GM23338 (cell line): ENCODE results near the gene EEPD1. TPM values are rescaled to one million over a fixed set of nuclear protein-coding genes. Genes with fewer than 3 reads are reported as not detected.

Experiments used
- ATAC-seq: fragments of 200-7000 bp; cut with Tn5 transposase; 3 replicates; pipeline ENCODE4 v1.9.1; 2020
- DNase-seq: peaks from one replicate; pipeline ENCODE4 v3.0.0-alpha.2; 2015; ENCODE audit warnings: low spot score
- H2AFZ ChIP-seq: fragments of 200-600 bp; sonication (generic); 2 replicates; pipeline ENCODE4 v1.8.0; 2016; ENCODE audit warnings: antibody characterized with exemption, mild to moderate bottlenecking, moderate library complexity
- H3F3A ChIP-seq: fragments of 200-600 bp; sonication (generic); replicated peaks from 2 replicates; pipeline ENCODE4 v1.8.0; 2017; ENCODE audit warnings: antibody characterized with exemption, mixed run types, low read depth
- H3K27ac ChIP-seq: fragments of 200-600 bp; sonication (generic); 2 replicates; pipeline ENCODE4 v1.6.1; 2016; ENCODE audit warnings: low read depth
- H3K27me3 ChIP-seq: fragments of 200-600 bp; sonication (generic); 2 replicates; pipeline ENCODE4 v1.8.0; 2016; ENCODE audit warnings: mild to moderate bottlenecking, mixed run types, moderate library complexity; ENCODE audit not compliant: insufficient read depth
- H3K36me3 ChIP-seq: fragments of 200-600 bp; sonication (generic); 2 replicates; pipeline ENCODE4 v1.8.0; 2016; ENCODE audit warnings: mild to moderate bottlenecking; ENCODE audit not compliant: insufficient read depth
- H3K4me1 ChIP-seq: fragments of 200-600 bp; sonication (generic); 2 replicates; pipeline ENCODE4 v1.8.0; 2016; ENCODE audit warnings: mild to moderate bottlenecking, moderate library complexity; ENCODE audit not compliant: insufficient read depth
- H3K4me2 ChIP-seq: fragments of 200-600 bp; sonication (generic); 2 replicates; pipeline ENCODE4 v1.7.1; 2017; ENCODE audit warnings: mixed run types
- H3K4me3 ChIP-seq: fragments of 200-600 bp; sonication (generic); 2 replicates; pipeline ENCODE4 v1.6.1; 2016; ENCODE audit warnings: mixed run types
- H3K79me2 ChIP-seq: fragments of 200-600 bp; sonication (generic); replicated peaks from 2 replicates; pipeline ENCODE4 v1.8.0; 2017; ENCODE audit warnings: mild to moderate bottlenecking; ENCODE audit not compliant: insufficient read depth
- H3K9me2 ChIP-seq: fragments of 200-600 bp; sonication (generic); 2 replicates; pipeline ENCODE4 v1.8.0; 2017; ENCODE audit not compliant: insufficient read depth
- H4K20me1 ChIP-seq: fragments of 200-600 bp; sonication (generic); replicated peaks from 2 replicates; pipeline ENCODE4 v1.8.0; 2017; ENCODE audit warnings: mild to moderate bottlenecking; ENCODE audit not compliant: insufficient read depth
- H3K27ac Mint-ChIP-seq: 2 replicates; pipeline ENCODE4 v1.8.0; 2020; ENCODE audit warnings: inconsistent platforms, mild to moderate bottlenecking, moderate library complexity, mixed read lengths
- H3K27me3 Mint-ChIP-seq: 3 replicates; pipeline ENCODE4 v1.8.0; 2022; ENCODE audit warnings: low read depth, mild to moderate bottlenecking, moderate library complexity, mixed read lengths, inconsistent platforms; ENCODE audit not compliant: insufficient read depth, poor library complexity
- H3K36me3 Mint-ChIP-seq: 3 replicates; pipeline ENCODE4 v1.8.0; 2021; ENCODE audit warnings: low read depth, mild to moderate bottlenecking, inconsistent platforms, moderate library complexity, mixed read lengths
- H3K4me1 Mint-ChIP-seq: 3 replicates; pipeline ENCODE4 v1.8.0; 2020; ENCODE audit warnings: mild to moderate bottlenecking, inconsistent platforms, mixed read lengths
- H3K4me3 Mint-ChIP-seq: 3 replicates; pipeline ENCODE4 v1.8.0; 2021; ENCODE audit warnings: moderate library complexity, mild to moderate bottlenecking, inconsistent platforms, mixed read lengths
- H3K9me3 Mint-ChIP-seq: 3 replicates; pipeline ENCODE4 v1.8.0; 2020; ENCODE audit warnings: moderate library complexity, mild to moderate bottlenecking, inconsistent platforms, mixed read lengths
- EZH2 ChIP-seq: fragments of 200-600 bp; sonication (generic); IDR thresholded peaks from one replicate; pipeline ENCODE4 v1.8.0; 2017; ENCODE audit warnings: antibody characterized with exemption, mild to moderate bottlenecking, low read depth; ENCODE audit not compliant: unreplicated experiment
- REST ChIP-seq: IDR thresholded peaks from one replicate; pipeline ENCODE4 v1.6.1; 2018; ENCODE audit warnings: antibody characterized with exemption; ENCODE audit not compliant: unreplicated experiment
- ZNF331 ChIP-seq: fragments of 250-450 bp; sonication (Bioruptor Pico); IDR thresholded peaks from 2 replicates; pipeline ENCODE4 v1.5.0; 2020; ENCODE audit warnings: low read depth, mild to moderate bottlenecking, moderate library complexity
- polyA plus RNA-seq: library from polyadenylated mRNA; unstranded; fragments of >200 nt; fragmentation: Nextera tagmentation; extraction: Ambion mirVana; gene quantifications from 2 replicates; pipeline ENCODE4 v1.2.1, GENCODE V29; 2016
- total RNA-seq: library from RNA; depleted of rRNA; stranded (reverse); fragments of >200 nt; shearing (Covaris generic); gene quantifications from 2 replicates; pipeline ENCODE4 v1.2.3, GENCODE V29; 2014
- TF ChIP-seq, protein P1 (sequence below): fragments of 250-450 bp; sonication (Bioruptor Pico); IDR thresholded peaks from 2 replicates; pipeline ENCODE4 v1.5.0; 2020; ENCODE audit warnings: mild to moderate bottlenecking, moderate library complexity

Gene EEPD1
- total and polyA plus RNA-seq, 2 experiments from 2014 or later, result 4.1 to 17.1 TPM

DNA sequence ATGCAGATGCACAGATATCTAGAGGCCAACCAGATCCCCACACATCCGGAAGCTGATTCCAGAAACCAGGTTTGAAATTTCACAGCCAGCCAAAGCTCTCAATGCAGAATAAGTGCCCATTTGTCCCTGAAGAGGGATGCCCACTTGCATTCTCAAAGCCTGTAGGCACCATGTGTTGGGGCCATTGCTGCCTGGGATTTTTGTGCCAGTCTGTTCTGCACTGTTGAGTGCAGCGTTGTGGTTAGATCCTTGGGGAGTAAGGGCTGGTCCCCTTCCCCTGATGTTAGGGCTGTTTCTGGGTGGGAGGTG lies 62.4 kb downstream of the EEPD1 start (continued):
- TF ChIP-seq, protein P1, sequence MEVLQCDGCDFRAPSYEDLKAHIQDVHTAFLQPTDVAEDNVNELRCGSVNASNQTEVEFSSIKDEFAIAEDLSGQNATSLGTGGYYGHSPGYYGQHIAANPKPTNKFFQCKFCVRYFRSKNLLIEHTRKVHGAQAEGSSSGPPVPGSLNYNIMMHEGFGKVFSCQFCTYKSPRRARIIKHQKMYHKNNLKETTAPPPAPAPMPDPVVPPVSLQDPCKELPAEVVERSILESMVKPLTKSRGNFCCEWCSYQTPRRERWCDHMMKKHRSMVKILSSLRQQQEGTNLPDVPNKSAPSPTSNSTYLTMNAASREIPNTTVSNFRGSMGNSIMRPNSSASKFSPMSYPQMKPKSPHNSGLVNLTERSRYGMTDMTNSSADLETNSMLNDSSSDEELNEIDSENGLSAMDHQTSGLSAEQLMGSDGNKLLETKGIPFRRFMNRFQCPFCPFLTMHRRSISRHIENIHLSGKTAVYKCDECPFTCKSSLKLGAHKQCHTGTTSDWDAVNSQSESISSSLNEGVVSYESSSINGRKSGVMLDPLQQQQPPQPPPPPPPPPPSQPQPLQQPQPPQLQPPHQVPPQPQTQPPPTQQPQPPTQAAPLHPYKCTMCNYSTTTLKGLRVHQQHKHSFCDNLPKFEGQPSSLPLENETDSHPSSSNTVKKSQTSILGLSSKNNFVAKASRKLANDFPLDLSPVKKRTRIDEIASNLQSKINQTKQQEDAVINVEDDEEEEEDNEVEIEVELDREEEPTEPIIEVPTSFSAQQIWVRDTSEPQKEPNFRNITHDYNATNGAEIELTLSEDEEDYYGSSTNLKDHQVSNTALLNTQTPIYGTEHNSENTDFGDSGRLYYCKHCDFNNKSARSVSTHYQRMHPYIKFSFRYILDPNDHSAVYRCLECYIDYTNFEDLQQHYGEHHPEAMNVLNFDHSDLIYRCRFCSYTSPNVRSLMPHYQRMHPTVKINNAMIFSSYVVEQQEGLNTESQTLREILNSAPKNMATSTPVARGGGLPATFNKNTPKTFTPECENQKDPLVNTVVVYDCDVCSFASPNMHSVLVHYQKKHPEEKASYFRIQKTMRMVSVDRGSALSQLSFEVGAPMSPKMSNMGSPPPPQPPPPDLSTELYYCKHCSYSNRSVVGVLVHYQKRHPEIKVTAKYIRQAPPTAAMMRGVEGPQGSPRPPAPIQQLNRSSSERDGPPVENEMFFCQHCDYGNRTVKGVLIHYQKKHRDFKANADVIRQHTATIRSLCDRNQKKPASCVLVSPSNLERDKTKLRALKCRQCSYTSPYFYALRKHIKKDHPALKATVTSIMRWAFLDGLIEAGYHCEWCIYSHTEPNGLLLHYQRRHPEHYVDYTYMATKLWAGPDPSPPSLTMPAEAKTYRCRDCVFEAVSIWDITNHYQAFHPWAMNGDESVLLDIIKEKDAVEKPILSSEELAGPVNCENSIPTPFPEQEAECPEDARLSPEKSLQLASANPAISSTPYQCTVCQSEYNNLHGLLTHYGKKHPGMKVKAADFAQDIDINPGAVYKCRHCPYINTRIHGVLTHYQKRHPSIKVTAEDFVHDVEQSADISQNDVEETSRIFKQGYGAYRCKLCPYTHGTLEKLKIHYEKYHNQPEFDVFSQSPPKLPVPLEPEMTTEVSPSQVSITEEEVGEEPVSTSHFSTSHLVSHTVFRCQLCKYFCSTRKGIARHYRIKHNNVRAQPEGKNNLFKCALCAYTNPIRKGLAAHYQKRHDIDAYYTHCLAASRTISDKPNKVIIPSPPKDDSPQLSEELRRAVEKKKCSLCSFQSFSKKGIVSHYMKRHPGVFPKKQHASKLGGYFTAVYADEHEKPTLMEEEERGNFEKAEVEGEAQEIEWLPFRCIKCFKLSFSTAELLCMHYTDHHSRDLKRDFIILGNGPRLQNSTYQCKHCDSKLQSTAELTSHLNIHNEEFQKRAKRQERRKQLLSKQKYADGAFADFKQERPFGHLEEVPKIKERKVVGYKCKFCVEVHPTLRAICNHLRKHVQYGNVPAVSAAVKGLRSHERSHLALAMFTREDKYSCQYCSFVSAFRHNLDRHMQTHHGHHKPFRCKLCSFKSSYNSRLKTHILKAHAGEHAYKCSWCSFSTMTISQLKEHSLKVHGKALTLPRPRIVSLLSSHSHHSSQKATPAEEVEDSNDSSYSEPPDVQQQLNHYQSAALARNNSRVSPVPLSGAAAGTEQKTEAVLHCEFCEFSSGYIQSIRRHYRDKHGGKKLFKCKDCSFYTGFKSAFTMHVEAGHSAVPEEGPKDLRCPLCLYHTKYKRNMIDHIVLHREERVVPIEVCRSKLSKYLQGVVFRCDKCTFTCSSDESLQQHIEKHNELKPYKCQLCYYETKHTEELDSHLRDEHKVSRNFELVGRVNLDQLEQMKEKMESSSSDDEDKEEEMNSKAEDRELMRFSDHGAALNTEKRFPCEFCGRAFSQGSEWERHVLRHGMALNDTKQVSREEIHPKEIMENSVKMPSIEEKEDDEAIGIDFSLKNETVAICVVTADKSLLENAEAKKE (CRISPR knock-in tag), result peak; percentile 48; the same call in 1 of the 2 replicates

- Mint-ChIP-seq H3K27me3 (peaks cover 7% of the 10 kb centered on the region), H3K9me3 (no peaks in the 10 kb centered on the region; the same call in 2 of the 3 replicates), H3K27ac (0 out of 2 replicates have a peak overlapping the region, but pooled peaks have one; percentile 13), H3K4me1 (peaks cover 38% of the 10 kb centered on the region), H3K36me3 (peaks cover 6% of the 10 kb centered on the region; the same call in 2 of the 3 replicates), H3K4me3 (no peak overlapping the region)
- Histone ChIP-seq H3K4me3 (no peak overlapping the region), H2AFZ (no peak overlapping the region), H3K4me1 (peaks cover 28% of the 10 kb centered on the region), H3K27me3 (no peaks in the 10 kb centered on the region), H3K79me2 (no peaks in the 10 kb centered on the region), H3K36me3 (no peaks in the 10 kb centered on the region), H3K9me2 (no peaks in the 10 kb centered on the region), H4K20me1 (no peaks in the 10 kb centered on the region; the same call in 1 of the 2 replicates), H3K4me2 (0 out of 2 replicates have a peak overlapping the region, but pooled peaks have one; percentile 22), H3K27ac (no peak overlapping the region), H3F3A (no peaks in the 10 kb centered on the region)
- DNase-seq (no peak), ATAC-seq (no peak)
- TF ChIP-seq REST, result no peak
- no peak for TF ChIP-seq ZNF331 (CRISPR knock-in tag)
- TF ChIP-seq, protein P1 (CRISPR knock-in tag), result no peak
- TF ChIP-seq EZH2, result no peak
Observed at GRCh38 chr7:36216063-36216684, 63.1 kb downstream of the EEPD1 start.
